Mucosa of gallbladder (tissue), 1 donor: ENCODE results near the gene CDK5RAP2. TPM values are rescaled to one million over a fixed set of nuclear protein-coding genes. Genes with fewer than 3 reads are reported as not detected.
A peak's percentile ranks its signal among the peaks of the same experiment; 100 is the strongest.

Experiments used
- DNase-seq: peaks from one replicate; pipeline ENCODE4 v3.0.0-alpha.2; 2020; ENCODE audit warnings: low spot score
- total RNA-seq: library from RNA; stranded (reverse); gene quantifications from one replicate; pipeline ENCODE4 v1.2.1, GENCODE V29; 2021
- donor health status: DM: no; HTN: no; CAD: no.

CDK5RAP2 gene
- total RNA-seq, 1 donor from 2014 or later = 43.3 TPM

DNA sequence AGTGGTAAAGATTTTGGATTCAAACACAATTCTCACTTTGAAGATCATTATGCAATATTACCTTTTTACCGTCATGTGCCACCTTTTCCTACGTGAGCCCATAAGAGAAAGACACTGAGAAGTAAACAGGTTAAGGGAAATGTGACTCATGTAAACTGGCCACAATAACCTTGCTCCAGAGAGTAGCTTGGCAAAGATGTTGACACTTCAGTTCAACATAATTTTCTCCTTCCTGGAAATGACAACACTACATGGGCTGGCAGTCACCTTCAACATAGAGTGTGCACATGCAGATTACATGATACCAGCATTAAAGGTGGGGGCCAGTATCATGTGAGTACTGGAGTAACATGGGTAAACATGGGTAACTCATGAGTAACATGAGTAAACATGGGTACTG is 141.9 kb downstream of the CDK5RAP2 start:
- no peak for DNase-seq

DNA sequence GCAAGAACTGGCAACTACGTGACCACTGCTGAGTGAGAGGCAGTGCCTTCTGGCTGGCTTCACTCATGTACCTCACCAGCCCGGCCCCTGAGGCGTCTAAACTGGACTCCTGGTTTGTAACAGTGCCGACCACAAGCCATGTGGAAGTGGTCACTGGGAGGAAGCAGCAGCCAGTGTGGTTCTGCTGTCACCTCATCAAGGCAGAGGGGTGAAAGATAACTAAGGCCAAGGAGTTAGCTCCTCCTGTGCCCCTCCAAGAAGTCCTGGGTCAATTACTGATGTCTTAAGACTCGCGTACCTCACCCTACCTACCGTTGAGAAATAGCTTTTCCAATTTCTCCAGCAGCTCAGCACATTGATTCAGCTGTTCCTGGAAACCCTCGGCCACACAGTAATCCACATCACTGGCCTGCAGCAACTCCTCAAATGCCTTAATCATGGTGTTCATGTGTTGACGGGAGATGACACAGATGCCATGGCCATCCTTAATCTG is 142.9 kb downstream of the CDK5RAP2 start:
- no peak for DNase-seq

DNA sequence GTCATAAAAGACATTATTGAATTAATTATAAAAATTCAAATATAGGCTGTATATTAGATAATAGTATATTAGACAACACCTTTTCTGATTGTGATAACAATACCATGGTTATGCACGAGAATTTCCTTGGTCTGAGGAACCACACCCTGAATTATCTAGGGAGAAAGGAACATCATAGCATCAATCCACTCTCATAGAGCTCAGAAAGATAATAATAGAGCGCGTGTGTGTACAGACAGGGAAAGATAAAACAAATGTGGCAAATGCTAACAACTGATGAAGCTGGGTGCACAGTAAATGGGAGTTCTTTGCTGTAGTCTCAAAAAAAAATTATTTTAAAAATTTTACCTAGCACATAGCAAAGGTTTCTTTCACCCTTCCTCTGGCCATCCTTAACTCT is 143.5 kb downstream of the CDK5RAP2 start:
- DNase-seq = no peak

DNA sequence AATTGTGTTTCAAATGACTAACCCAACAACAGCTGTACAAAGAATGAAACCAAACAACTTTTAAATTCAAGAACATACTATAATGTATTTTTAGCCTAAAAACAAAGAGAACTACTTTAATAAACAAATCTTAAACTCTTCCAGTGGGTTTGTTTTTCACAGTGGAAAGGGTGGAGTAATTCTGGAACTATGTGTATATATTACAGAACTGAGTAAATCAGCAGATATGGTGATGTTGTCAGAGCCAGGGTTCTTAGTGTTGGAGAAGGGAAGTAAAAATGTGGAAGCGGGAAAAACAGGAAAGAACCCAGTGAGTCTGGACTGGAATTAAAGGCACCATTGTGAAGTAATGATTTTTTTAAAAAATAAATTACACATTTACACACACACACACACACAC is 144.9 kb downstream of the CDK5RAP2 start:
- no peak for DNase-seq

DNA sequence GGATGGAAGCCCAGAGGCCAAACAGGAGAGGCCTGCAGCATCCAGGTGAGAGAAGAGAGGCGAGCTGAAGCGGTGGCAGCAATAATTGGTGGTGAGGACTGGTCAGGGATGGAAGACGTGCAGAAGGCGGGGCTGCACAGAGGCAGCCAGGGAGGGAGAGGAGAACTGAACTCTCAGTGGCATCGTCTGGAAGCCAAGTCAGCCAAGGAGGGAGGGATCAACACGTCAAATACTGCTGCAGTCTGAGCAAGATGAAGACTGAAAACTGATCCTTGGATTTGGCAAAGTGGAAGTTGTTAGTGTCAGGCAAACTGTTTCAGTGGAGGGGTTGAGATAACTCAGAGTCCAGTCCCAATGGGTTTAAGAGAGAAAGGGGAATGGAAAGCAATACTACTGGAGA is 145.4 kb downstream of the CDK5RAP2 start:
- peak; percentile 23 for DNase-seq

DNA sequence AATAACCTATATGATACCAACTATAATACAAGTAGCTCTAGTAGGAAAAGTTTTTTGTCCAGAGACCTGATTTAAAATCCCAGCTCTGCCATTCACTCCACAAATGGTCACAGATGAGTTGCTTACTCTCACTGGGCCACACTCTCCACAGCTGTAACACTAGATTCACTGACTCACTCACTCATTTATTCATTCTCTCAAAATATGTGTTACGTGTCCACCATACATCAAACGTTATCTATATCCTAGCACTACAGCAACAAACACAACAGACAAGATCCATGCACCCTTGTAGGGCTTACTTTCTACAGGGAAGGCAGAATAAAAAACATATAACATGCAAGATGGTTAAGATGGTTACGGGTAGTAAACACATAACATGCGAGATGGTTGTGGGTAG is 146.3 kb downstream of the CDK5RAP2 start:
- DNase-seq = no peak

DNA sequence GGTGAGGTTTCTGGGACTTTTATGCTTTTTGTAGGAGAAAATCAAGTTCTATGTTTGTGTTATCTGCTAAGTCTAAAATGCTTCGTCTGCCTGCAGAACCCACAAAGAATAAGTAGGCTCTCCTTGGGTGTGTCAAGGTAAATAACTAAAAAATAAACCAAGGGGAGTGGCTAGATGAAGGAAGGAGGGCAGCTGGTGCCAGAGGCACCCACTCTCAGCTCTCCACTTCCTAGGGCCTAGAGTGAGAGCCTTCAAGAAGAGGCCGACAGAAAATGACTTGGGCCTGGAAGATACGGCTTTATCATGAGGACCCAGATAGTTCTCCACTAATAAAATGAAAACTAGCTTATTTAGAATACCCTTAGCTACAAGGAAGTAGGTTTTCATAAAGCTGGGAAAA is 147.4 kb downstream of the CDK5RAP2 start:
- no peak for DNase-seq

DNA sequence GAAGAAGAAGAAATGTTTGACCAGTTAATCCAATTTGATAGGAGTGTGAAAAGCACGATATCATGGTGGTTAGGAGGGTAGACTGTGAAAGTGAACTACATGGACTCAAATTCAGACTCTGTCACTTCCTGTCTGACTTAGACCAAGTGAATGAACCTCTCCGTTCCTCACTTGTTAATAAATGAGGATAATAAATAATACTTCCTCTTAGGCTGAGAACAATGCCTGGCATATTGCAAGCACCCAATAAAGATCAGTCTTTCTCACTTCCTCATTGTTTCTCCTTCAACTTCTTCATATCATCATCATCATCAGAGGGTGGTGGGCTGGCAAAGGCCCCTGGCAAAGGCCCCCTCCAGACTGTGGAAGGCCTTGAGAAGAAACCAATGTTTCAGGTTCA is 148.7 kb downstream of the CDK5RAP2 start:
- no peak for DNase-seq

DNA sequence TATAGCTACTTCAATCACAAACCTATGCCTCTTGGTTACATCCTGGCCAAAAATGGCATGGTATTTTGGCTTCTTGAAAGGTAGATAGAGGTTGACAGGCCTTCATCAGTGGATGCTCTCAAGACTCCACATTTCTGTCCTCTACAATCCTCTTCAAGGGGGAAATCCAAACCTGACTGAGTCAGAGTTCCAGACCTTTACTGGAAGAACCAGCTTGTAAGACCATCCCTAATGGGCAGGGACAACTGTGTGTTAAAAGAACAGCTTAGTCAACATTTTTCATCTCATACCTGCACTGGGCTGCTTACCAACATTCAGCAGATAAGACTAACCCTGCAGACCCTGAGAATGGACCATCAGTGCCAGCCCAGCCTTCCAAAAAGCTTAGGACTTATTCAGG is 155.7 kb downstream of the CDK5RAP2 start:
- DNase-seq = no peak

DNA sequence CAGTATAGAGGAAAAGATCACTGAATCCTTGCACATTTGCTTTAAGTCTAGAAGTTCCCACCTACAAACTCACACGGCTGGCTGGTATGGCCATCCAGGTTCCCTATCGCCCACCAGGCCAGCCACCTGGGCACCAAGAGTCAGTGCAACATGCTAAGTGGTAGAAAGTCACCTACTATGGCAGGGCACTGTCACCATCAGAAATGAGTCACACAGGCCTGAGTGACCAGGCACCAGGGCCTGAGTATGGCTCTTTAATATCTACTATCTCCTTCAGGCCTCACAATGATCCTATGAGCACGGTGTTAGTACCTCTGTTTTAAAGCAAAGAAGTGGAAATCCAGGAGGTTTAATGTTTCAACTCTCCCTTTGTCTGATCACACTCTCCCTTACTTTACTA is 156.2 kb downstream of the CDK5RAP2 start:
- DNase-seq = no peak

DNA sequence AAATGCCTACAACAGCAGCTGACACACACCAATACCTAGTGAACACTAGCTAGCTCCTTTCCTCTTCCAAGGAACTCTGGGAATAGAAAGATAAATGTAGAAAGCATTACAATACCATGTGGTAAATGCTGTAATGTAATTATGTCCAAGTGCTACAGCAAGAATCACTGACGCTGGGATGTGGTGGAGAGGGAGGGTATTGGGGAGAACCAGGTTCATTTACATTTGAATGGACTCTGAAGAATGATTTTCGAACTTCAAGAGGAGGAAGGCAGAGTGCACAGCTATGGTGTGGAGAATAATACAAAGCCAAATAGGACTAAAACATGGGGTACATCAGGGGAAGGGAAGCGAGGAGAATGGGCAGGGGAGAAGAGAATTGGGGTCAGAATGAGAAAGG is 158.0 kb downstream of the CDK5RAP2 start:
- DNase-seq = no peak

DNA sequence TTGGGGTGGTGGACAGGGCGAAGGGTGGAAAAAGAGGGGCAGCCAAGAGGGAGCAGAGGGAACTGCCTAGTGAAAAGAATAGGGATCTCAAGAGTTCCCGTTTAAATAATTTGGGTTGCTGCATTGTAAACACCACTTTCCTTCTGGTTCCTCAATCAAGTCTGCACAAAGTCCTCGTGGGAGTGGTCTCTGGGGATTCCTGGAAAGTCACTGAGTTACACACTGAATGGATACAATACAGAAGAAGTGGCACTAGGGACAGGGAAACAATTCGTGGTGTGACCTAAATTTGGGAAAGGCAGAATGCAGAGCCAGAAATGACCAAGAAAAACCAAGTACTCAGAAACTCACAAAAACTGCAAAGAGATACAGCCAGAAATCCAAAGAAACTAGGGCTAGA is 161.7 kb downstream of the CDK5RAP2 start:
- DNase-seq = no peak

DNA sequence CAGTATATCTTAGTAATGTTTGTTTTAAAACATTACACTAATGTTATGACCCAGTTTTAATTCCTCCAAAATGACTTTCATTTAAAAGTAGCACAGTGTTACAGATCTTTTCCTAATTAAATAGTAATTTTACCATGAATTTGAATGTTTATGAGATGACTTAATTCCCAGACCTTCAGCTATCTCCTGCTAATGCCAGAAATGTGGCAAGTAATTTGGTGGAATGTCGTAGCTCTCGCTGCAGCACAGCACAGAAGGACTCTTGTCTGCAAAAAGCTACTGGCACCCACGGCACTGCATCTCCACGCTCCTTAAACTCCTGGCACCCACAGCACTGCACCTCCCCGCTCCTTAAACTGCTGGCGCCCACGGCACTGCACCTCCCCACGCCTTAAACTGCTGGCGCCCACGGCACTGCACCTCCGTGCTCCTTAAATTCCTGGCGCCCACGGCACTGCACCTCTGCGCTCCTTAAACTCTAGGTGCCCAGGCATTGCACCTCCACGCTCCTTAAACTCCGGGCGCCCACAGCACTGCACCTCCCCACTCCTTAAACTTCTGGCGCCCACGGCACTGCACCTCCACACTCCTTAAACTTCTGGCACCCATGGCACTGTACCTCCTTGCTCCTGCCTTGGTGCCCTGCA is 163.1 kb downstream of the CDK5RAP2 start:
- no peak for DNase-seq

DNA sequence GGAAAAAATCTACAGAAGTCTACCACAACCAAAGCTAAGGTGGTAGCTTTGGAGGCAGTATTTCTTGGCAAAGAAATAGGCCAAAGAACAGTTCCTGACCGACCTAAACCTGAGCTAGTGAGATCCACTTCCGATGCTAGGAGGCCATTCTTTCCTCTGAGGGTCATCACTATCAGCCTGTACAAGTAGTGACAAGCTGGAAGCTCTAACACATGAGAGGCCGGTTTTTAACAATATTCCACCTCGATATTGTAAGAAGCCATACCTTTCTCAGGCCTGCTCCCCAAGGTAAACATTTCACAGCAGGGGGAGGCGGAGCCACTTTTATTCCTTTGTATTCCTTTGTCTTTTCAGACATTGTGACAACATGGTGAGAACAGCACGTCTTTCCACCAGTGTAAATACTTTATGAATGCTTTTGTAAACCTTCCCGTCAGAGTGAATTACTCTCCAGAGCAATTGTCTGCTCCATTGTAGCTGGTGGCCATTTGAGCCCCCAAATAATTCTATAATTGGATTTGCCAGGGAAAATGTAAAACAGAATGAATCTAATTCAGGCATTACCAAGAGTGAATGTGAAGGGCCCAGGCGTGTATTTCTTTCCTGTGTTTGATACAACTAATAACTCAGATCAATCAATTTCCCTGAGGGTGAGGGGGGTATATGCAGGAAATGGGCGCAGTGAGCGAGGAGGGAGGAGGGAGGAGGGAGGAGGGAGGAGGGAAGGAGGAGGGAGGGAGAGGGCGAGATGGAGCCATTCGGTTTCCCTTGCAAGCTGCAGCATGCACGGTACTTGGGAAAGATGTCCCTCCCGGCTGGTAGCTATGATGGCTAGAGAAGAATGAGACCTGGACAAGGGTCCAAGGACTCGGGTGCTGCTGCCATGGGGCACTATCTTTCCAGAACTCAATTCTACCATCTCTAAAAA is 166.6 kb downstream of the CDK5RAP2 start:
- DNase-seq = no peak

DNA sequence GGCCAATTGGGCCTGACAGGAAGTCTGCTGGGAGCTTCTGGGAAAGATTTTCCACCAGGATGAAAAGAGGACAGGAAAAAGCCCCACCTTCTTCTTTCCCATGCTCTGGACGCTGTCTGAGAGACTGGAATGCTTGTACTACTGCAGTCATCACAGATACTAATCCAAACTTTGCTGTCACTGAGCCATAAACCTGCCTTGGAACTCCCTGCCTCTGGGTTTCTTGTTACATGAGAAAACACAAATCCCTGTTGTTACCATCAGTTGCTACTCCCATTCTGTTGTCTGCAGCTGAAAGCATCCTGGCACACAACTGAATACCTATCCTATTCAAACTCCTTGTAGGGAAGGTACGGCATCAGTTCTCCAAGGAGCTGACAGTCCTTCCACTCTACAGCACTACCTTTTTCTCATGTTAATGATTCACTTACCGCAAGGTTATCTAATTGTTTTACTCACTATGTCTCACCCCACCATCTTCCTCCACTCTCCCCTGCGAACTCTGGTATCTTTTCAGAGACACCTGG is 167.5 kb downstream of the CDK5RAP2 start:
- no peak for DNase-seq

DNA sequence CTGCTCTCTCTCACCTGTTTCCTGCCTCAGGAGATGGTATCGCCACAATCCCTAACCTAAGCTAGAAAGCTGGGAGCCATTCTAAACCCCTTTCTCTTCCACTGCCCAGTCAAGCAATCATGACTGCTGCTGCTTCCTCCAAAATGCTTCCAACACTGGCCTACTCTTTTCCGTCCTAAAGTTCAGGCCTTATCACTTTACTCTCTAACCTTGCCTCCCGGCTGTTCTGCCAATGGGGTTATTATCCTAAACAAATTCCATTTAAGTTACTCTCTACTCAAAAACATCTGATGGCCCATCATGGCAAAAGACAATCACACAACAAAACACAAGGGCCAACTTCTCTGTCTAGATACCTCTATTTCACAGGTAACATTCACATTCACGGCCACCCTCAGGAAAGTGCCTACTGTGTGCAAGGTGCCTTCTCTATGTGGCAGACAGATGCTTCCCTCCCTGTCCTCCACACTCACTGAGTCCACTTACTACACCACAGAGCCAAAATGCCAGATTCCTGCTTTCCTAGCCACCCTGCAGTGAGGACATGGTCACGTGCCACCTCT is 168.0 kb downstream of the CDK5RAP2 start:
- DNase-seq = no peak

DNA sequence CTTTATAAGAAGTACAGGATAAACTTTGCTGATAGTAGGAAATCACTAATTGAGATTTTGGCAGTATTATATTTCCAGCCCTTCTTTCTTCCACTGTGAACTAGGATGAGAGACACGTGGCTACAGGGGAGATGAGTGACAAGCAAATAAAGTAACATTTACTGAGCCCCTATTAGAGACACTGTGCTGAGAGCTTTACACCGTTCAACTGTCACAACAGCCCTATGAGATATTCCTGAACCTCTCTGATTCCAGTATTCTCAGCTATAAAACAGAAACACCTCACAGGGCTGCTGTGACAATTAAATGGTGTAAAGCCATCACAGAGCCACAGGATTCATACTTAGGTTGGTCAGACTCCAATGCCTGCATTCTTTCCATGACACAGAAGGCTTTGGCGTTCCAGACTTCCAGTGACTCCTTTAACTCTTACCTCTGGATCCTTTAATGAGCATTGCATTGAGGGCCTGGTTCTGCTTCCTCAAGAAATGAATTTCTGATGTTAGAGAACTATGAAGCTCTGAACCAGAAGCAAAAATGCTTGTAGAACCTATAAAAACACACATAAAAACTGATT is 169.0 kb downstream of the CDK5RAP2 start:
- no peak for DNase-seq

DNA sequence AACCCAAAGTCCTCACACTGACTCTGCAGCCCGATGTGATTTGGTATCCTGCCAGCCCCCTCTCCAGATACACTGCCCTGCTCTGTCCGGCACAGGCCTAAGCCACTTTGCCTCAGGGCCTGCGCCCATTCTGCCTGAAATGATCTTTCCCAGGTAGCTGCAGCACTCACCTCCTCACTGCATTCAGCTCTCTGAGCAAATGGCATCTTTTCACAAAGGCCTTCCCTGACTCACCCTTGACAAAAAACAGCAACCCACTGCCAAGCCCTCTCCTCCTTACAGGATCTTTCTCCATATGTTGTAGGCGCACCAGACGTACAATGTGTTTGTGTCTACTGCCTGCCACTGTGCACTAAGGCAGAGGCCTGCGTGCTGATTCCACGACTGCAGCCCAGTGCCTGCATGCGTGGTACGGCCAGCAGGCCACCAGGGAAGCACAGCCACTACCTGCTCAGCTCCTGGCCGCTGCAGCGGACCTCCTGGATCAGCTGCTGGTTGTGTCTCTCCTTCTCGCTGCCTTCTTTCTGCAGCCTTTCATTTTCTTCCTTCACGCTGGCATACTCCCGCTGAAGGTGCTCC is 171.2 kb downstream of the CDK5RAP2 start:
- DNase-seq = no peak

DNA sequence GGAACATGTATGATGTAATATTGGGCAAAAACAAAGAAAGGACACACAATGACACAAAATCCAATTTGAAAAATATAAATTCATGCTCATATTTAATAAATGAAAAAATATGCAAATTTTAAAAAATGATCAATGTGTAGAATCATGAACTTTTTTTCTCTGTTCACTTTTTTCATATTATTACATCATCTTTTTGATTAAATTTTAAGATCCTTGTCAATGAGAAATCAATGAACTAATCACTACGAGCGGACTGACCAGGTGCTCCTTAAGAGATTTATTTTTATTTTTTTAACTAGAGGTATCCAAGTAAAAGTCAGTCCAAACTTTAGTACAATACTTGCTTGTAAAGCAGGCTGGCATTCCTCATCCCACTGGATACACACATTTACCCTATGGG is 174.1 kb downstream of the CDK5RAP2 start:
- no peak for DNase-seq

DNA sequence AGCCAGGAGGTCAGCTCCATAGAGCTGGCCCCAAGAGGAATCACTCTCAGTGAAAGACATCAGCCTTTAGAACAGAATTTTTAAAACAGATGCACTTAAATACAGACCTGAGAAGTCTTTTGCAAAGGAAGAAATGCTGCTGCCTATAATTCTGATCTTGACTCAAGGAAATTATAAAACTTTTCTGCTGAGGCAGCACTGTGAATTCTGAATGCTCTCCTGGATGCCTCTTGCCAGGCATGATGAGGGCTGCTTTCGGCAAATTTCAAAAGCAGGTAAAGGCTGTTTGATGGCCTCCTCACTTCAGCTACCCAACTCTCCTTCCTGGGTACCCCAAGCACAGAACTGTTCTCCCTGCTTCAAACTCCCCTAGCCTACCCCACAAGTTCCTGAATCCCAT is 174.8 kb downstream of the CDK5RAP2 start:
- no peak for DNase-seq

DNA sequence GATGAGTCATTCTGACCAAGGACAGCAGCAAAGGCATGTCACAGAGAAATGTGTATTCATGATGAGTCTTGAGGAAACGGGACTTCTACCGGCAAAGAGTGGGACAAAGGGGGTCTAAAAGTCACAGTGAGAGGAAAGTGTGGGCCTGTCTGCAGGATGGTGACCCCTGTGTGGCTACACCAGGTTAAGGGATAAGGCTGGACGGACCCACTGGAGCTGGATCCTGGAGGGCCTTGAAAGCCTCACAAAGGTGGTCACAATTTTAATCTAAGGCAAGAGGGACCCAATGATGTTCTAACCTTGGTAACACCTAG is 176.5 kb downstream of the CDK5RAP2 start:
- no peak for DNase-seq
